ENCODE results near the gene UBASH3B.

UBASH3B gene

DNA sequence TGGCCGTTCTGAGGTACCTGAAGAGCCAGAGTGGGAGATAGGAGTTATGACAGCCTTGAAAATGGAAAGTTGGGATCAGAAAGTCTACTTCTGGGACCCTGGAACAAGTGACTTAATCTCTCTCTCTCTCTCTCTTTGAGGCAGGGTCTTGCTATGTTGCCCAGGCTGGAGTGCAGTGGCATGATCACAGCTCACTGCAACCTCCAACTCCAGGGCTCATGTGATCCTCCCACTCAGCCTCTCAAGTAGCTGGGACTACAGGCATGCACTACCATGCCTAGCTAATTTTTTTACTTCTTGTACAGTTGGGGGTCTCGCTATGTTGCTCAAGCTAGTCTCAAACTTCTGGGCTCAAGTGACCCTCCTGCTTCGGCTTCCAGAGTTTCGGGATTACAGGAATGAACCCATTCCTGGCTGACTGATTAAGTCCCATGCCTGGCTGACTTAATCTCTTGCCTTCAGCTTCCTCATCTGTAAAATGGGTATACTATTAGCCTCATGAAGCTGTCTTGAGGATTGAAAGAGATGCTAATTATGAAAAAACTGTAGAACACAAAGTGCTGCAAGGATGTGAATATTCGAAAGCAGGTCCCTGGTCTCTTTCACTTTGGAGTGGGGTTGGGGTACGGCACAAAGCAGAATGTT is 87.7 kb downstream of the UBASH3B start:
- DNase-seq = no peak
- TF ChIP-seq EZH2 (optimal IDR thresholded peaks at IDR 0.05; ENCODE audit: low read depth, low read length) (no peak), EZH2phosphoT487 (IDR thresholded peaks at IDR 0.05; ENCODE audit: low read length) (no peak)
- TF ChIP-seq, protein P1, sequence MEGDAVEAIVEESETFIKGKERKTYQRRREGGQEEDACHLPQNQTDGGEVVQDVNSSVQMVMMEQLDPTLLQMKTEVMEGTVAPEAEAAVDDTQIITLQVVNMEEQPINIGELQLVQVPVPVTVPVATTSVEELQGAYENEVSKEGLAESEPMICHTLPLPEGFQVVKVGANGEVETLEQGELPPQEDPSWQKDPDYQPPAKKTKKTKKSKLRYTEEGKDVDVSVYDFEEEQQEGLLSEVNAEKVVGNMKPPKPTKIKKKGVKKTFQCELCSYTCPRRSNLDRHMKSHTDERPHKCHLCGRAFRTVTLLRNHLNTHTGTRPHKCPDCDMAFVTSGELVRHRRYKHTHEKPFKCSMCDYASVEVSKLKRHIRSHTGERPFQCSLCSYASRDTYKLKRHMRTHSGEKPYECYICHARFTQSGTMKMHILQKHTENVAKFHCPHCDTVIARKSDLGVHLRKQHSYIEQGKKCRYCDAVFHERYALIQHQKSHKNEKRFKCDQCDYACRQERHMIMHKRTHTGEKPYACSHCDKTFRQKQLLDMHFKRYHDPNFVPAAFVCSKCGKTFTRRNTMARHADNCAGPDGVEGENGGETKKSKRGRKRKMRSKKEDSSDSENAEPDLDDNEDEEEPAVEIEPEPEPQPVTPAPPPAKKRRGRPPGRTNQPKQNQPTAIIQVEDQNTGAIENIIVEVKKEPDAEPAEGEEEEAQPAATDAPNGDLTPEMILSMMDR (IDR thresholded peaks at IDR 0.05; ENCODE audit: low read length) = no peak
- Histone ChIP-seq H3K27me3 (replicated peaks; ENCODE audit: insufficient read depth, low read length) (no peaks in the 10 kb centered on the region), H3K4me1 (ENCODE audit: low read length) (peaks cover 52% of the 10 kb centered on the region), H2AFZ (ENCODE audit: low read length) (peak overlapping the region; percentile 20; the same call in 1 of the 2 replicates), H3F3A (ENCODE audit: insufficient read depth, low read length) (peaks cover 28% of the 10 kb centered on the region), H3K9me2 (replicated peaks; ENCODE audit: insufficient read depth, low read length) (no peaks in the 10 kb centered on the region), H3K79me2 (ENCODE audit: low read length) (peaks cover 4% of the 10 kb centered on the region; the same call in 1 of the 2 replicates), H4K20me1 (ENCODE audit: insufficient read depth, low read length) (no peaks in the 10 kb centered on the region), H3K9ac (ENCODE audit: low read length) (peak overlapping the region; percentile 46; the same call in 1 of the 2 replicates), H3K27ac (ENCODE audit: low read length) (peak overlapping the region; percentile 97), H3K4me2 (ENCODE audit: low read depth, low read length) (peak overlapping the region; percentile 50), H3K36me3 (replicated peaks; ENCODE audit: insufficient read depth, low read length) (no peaks in the 10 kb centered on the region), H3K4me3 (ENCODE audit: low read length) (no peak overlapping the region), H3K9me3 (replicated peaks; ENCODE audit: insufficient read depth, low read length) (no peaks in the 10 kb centered on the region)

- Histone ChIP-seq H3K27ac (ENCODE audit: low read length) (peak overlapping the region; percentile 97), H3K9ac (ENCODE audit: low read length) (peak overlapping the region; percentile 46), H3K9me3 (replicated peaks; ENCODE audit: insufficient read depth, low read length) (no peaks in the 10 kb centered on the region), H3K4me2 (ENCODE audit: low read depth, low read length) (peak overlapping the region; percentile 50), H3F3A (ENCODE audit: insufficient read depth, low read length) (peaks cover 35% of the 10 kb centered on the region), H2AFZ (ENCODE audit: low read length) (peak overlapping the region; percentile 20), H3K9me2 (replicated peaks; ENCODE audit: insufficient read depth, low read length) (no peaks in the 10 kb centered on the region), H3K4me3 (ENCODE audit: low read length) (peak overlapping the region; percentile 7; the same call in 1 of the 2 replicates), H3K4me1 (ENCODE audit: low read length) (peaks cover 56% of the 10 kb centered on the region), H3K27me3 (replicated peaks; ENCODE audit: insufficient read depth, low read length) (no peaks in the 10 kb centered on the region), H3K79me2 (ENCODE audit: low read length) (peaks cover 4% of the 10 kb centered on the region; the same call in 1 of the 2 replicates), H4K20me1 (ENCODE audit: insufficient read depth, low read length) (no peaks in the 10 kb centered on the region), H3K36me3 (replicated peaks; ENCODE audit: insufficient read depth, low read length) (no peaks in the 10 kb centered on the region)
- TF ChIP-seq, protein P1 (IDR thresholded peaks at IDR 0.05; ENCODE audit: low read length) = no peak
- TF ChIP-seq EZH2 (optimal IDR thresholded peaks at IDR 0.05; ENCODE audit: low read depth, low read length) = no peak
- no peak for TF ChIP-seq EZH2phosphoT487 (IDR thresholded peaks at IDR 0.05; ENCODE audit: low read length)
- peak; percentile 80 for DNase-seq
These were observed 88.4 kb downstream of the UBASH3B start for GRCh38 chr11:122743949-122744348.

- no peak for TF ChIP-seq EZH2phosphoT487 (IDR thresholded peaks at IDR 0.05; ENCODE audit: low read length)
- TF ChIP-seq, protein P1 (IDR thresholded peaks at IDR 0.05; ENCODE audit: low read length) = no peak
- TF ChIP-seq EZH2 (optimal IDR thresholded peaks at IDR 0.05; ENCODE audit: low read depth, low read length) = no peak
- Histone ChIP-seq H3K27me3 (replicated peaks; ENCODE audit: insufficient read depth, low read length) (no peaks in the 10 kb centered on the region), H3K27ac (ENCODE audit: low read length) (peak overlapping the region; percentile 97), H3K9ac (ENCODE audit: low read length) (peak overlapping the region; percentile 46), H3K4me2 (ENCODE audit: low read depth, low read length) (peak overlapping the region; percentile 50), H4K20me1 (ENCODE audit: insufficient read depth, low read length) (no peaks in the 10 kb centered on the region), H3K9me2 (replicated peaks; ENCODE audit: insufficient read depth, low read length) (no peaks in the 10 kb centered on the region), H2AFZ (ENCODE audit: low read length) (peak overlapping the region; percentile 20), H3K9me3 (replicated peaks; ENCODE audit: insufficient read depth, low read length) (no peaks in the 10 kb centered on the region), H3K36me3 (replicated peaks; ENCODE audit: insufficient read depth, low read length) (no peaks in the 10 kb centered on the region), H3K4me3 (ENCODE audit: low read length) (peak overlapping the region; percentile 7; the same call in 1 of the 2 replicates), H3K79me2 (ENCODE audit: low read length) (peaks cover 4% of the 10 kb centered on the region; the same call in 1 of the 2 replicates), H3F3A (ENCODE audit: insufficient read depth, low read length) (peaks cover 39% of the 10 kb centered on the region), H3K4me1 (ENCODE audit: low read length) (peaks cover 59% of the 10 kb centered on the region)
- no peak for DNase-seq
These were observed 88.8 kb downstream of the UBASH3B start for GRCh38 chr11:122744357-122744756.

Data from MM.1S (cell line).